ENCODE results near the gene CHST6. TPM values are rescaled to one million over a fixed set of nuclear protein-coding genes. Genes with fewer than 3 reads are reported as not detected.

CHST6 gene
- total and polyA plus RNA-seq, 2 donors (not counting 3 experiments of a cell fraction or from before 2014, with no cell fraction given), result 0.26 to 0.60 TPM

DNA sequence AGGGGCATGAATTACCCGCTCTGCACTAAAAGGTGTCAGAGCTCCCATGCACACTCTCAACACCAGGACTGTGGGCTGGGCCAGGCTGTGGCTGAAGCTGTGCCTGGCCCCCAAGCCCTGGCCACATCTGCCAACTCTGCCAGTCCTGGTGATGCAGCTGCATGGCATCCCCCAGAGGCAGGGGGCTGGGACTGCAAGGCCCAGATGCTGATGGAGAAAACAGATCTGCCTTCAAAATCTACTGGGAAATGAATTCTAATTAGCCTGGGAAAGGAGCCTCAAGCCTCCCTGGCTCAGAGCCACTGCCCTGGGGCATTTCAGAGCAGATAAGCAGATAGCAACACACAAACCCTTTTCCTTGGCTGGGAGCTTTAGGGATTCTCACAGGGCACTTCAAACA is 3.4 kb downstream of the CHST6 start:
- Histone ChIP-seq H3K9me1 (replicated peaks; ENCODE audit: control insufficient read depth, extremely low read depth, insufficient read depth, low read length) (no peaks in the 10 kb centered on the region), H3K4me3 (replicated peaks in 1 of 3; ENCODE audit: insufficient read depth in 1 of 3, low read depth in 1 of 3, low read length in 3 of 3) (no peak overlapping the region), H3K4me1 (ENCODE audit: control insufficient read depth, extremely low read depth, insufficient read depth, low read length) (peaks cover 7% of the 10 kb centered on the region), H3K27ac (ENCODE audit: insufficient read depth, low read depth, low read length) (no peak overlapping the region), H4K20me1 (replicated peaks; ENCODE audit: control insufficient read depth, extremely low read depth, insufficient read depth, low read length) (peaks cover 2% of the 10 kb centered on the region), H2AFZ (ENCODE audit: low read depth, low read length) (no peak overlapping the region), H3K4me2 (ENCODE audit: insufficient read depth, low read length) (no peak overlapping the region), H3K36me3 (ENCODE audit: control insufficient read depth in 2 of 2, extremely low read depth in 1 of 2, insufficient read depth in 2 of 2, low read length in 2 of 2) (no peaks in the 10 kb centered on the region), H3K27me3 (ENCODE audit: control insufficient read depth in 2 of 2, insufficient read depth in 2 of 2, low read length in 2 of 2) (peaks cover 2 to 6% of the 10 kb centered on the region in 2 experiments), H3K79me2 (ENCODE audit: control insufficient read depth, insufficient read depth, low read length) (no peaks in the 10 kb centered on the region), H3K9ac (replicated peaks; ENCODE audit: extremely low read depth, insufficient read depth, low read length) (no peak overlapping the region), H3K9me3 (replicated peaks; ENCODE audit: control insufficient read depth, insufficient read depth, low read length) (no peaks in the 10 kb centered on the region)
- TF ChIP-seq GATA2 (IDR thresholded peaks at IDR 0.05; ENCODE audit: insufficient read depth, insufficient read length, low read depth, low read length) (no peak), JUN (IDR thresholded peaks at IDR 0.05; ENCODE audit: borderline replicate concordance, insufficient read depth, insufficient read length, low read depth) (no peak)
- intact Hi-C loops (cut with micrococcal nuclease), result no loop called here
- POLR2A ChIA-PET, result no interaction called here
- FAIRE-seq (no peak), DNase-seq (ENCODE audit: low read depth, low spot score) (no peak)
- dilution Hi-C loops (cut with MboI; ENCODE audit: extremely low pct_ligation_motif_present, low sequenced_read_pairs), result no loop called here
- BruUV-seq (replicated peaks), result no TSS peak
- CTCF ChIA-PET, result interaction anchor here (1.2 kb wide), 1 partner anchor 27 kb away, joined by 3 read pairs; no protein-coding TSS in a partner anchor

DNA sequence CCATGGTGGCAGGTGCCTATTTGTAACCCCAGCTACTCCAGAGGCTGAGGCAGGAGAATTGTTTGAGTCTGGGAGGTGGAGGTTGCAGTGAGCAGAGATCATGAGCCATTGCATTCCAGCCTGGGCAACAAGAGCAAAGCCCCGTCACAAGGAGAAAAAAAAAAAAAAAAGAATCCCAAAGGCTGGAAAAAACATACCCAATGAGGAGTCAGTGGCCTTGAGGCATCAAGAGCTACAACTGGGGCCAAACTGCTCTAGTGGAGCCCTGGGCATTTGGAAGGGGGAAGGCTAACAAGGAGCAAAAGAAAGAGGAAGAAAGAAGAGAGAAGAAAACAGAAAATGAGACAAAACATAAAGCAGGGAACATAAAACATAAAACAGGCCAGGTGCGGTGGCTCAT is 6.9 kb downstream of the CHST6 start:
- dilution Hi-C loops (cut with MboI; ENCODE audit: extremely low pct_ligation_motif_present, low sequenced_read_pairs) (no loop called here), intact Hi-C loops (cut with micrococcal nuclease) (no loop called here)
- Histone ChIP-seq H2AFZ (ENCODE audit: low read depth, low read length) (no peak overlapping the region), H3K36me3 (ENCODE audit: control insufficient read depth in 2 of 2, extremely low read depth in 1 of 2, insufficient read depth in 2 of 2, low read length in 2 of 2) (no peaks in the 10 kb centered on the region), H3K9me1 (replicated peaks; ENCODE audit: control insufficient read depth, extremely low read depth, insufficient read depth, low read length) (no peaks in the 10 kb centered on the region), H3K79me2 (ENCODE audit: control insufficient read depth, insufficient read depth, low read length) (no peaks in the 10 kb centered on the region), H3K27ac (ENCODE audit: insufficient read depth, low read depth, low read length) (no peak overlapping the region), H3K27me3 (ENCODE audit: control insufficient read depth in 2 of 2, insufficient read depth in 2 of 2, low read length in 2 of 2) (no peaks in the 10 kb centered on the region), H3K9ac (replicated peaks; ENCODE audit: extremely low read depth, insufficient read depth, low read length) (no peak overlapping the region), H3K4me1 (ENCODE audit: control insufficient read depth, extremely low read depth, insufficient read depth, low read length) (no peaks in the 10 kb centered on the region), H3K4me3 (replicated peaks in 1 of 3; ENCODE audit: insufficient read depth in 1 of 3, low read depth in 1 of 3, low read length in 3 of 3) (no peak overlapping the region), H3K9me3 (replicated peaks; ENCODE audit: control insufficient read depth, insufficient read depth, low read length) (no peaks in the 10 kb centered on the region), H3K4me2 (ENCODE audit: insufficient read depth, low read length) (no peak overlapping the region), H4K20me1 (replicated peaks; ENCODE audit: control insufficient read depth, extremely low read depth, insufficient read depth, low read length) (peaks cover 2% of the 10 kb centered on the region)
- TF ChIP-seq GATA2 (IDR thresholded peaks at IDR 0.05; ENCODE audit: insufficient read depth, insufficient read length, low read depth, low read length) (no peak), POLR2AphosphoS5 (IDR thresholded peaks at IDR 0.05; ENCODE audit: insufficient read depth, low read depth, low read length) (no peak)
- TF ChIP-seq, protein P1, sequence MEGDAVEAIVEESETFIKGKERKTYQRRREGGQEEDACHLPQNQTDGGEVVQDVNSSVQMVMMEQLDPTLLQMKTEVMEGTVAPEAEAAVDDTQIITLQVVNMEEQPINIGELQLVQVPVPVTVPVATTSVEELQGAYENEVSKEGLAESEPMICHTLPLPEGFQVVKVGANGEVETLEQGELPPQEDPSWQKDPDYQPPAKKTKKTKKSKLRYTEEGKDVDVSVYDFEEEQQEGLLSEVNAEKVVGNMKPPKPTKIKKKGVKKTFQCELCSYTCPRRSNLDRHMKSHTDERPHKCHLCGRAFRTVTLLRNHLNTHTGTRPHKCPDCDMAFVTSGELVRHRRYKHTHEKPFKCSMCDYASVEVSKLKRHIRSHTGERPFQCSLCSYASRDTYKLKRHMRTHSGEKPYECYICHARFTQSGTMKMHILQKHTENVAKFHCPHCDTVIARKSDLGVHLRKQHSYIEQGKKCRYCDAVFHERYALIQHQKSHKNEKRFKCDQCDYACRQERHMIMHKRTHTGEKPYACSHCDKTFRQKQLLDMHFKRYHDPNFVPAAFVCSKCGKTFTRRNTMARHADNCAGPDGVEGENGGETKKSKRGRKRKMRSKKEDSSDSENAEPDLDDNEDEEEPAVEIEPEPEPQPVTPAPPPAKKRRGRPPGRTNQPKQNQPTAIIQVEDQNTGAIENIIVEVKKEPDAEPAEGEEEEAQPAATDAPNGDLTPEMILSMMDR (IDR thresholded peaks at IDR 0.05; ENCODE audit: extremely low read depth in 1 of 2, insufficient read depth in 1 of 2, low read depth in 1 of 2, low read length in 2 of 2), result no peak
- DNase-seq (ENCODE audit: low read depth, low spot score) (no peak), FAIRE-seq (no peak)
- ChIA-PET POLR2A (no interaction called here), CTCF (no interaction called here)
- no TSS peak for BruUV-seq (replicated peaks)
